IPS-NIHi11 (cell line): ENCODE data around the gene SSMEM1.
"Not testable (repeated sequence)": the region's sequence is repeated elsewhere in the genome, so short reads cannot be mapped to it uniquely, and the experiment has no call there.

ENCODE experiments used
- DNase-seq: peaks from one replicate; pipeline ENCODE4 v3.0.0; 2012; ENCODE audit warnings: mixed read lengths, low spot score

SSMEM1 gene, protein sequence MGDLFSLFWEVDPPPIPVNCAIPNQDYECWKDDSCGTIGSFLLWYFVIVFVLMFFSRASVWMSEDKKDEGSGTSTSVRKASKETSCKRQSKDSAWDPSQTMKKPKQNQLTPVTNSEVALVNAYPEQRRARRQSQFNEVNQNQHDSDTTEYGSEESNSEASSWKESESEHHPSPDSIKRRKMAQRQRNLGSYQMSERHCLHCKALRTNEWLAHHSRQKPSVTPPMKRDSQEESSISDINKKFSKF

DNA sequence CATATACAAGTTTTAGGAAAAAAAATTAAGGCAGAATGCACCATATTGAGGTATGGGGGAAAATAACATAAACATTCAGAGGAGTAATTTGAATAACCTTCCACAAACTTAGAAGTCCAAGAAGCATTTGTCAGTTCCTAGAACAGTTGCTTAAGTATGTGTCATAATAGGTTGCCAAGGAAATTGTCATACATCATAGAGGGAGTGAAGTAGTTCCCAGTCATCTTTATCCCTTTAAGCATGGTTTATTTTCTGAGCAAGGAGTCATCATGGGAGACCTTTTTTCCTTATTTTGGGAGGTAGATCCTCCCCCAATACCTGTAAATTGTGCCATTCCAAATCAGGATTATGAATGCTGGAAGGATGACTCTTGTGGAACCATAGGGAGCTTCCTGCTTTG, at the start of gene SSMEM1:
TSS of gene SSMEM1 (plus strand) at position 219 of the 400 bp plus-strand sequence. CDS start at position 270, 51 bp downstream.
- DNase-seq = no peak

DNA sequence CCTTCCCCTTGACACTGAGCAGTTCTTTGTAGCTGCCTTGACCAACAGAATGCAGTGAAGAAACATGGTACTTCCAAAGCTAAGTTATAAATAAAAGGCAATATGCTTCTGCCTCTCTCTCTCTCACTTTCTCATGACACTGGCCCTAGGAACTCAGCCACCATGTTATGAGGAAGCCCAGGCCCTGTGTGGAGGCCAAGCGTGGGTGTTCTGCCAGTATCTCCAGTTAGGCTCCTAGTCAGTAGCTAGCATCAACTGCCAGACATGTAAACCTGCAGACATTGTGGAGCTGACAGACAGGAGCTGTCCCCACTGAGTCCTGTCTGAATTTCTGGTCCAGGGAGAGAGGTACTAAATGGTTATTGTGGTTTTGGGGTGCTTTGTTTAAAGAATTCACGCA, 47.6 kb upstream of the SSMEM1 start:
- no peak for DNase-seq

DNA sequence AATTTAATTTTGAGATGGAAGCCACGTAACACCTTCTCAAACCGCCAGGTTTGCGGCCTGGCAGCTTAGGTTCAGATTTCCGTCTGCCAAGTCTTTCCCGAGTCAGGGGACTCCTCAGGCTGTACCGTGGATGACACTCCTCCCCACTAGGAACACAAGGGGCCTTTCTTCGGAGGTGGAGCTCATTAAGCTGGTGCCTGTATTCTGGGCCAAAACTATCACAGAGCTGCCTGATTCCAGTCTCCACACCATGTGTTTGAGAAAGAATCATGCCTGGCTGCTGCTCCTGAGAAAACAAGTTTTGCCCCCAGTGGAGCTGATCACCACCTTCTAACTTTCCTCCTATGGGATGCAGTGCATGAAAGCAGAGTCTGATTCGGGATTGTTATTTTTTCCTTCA, 47.2 kb upstream of the SSMEM1 start:
- no peak for DNase-seq

DNA sequence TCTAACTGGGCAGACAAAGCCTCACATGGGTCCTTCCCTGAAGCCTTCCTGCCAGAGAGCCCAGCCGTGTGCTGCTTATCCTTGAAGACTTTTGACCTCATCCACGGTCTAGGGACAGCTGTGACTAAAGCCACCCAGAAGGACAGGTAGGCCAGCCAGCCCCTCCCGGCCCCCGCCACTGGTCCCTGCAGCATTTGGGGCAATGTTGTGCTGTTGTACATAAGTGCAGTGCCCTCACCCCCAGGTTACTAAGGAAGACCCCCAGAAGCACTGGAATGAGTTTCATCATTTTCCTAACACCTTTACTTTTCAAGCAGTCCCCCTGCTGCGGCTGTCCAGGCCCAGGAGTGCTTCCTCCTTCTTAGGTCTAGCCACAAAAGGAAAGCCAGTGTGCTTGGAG, 45.5 kb upstream of the SSMEM1 start:
- no peak for DNase-seq

DNA sequence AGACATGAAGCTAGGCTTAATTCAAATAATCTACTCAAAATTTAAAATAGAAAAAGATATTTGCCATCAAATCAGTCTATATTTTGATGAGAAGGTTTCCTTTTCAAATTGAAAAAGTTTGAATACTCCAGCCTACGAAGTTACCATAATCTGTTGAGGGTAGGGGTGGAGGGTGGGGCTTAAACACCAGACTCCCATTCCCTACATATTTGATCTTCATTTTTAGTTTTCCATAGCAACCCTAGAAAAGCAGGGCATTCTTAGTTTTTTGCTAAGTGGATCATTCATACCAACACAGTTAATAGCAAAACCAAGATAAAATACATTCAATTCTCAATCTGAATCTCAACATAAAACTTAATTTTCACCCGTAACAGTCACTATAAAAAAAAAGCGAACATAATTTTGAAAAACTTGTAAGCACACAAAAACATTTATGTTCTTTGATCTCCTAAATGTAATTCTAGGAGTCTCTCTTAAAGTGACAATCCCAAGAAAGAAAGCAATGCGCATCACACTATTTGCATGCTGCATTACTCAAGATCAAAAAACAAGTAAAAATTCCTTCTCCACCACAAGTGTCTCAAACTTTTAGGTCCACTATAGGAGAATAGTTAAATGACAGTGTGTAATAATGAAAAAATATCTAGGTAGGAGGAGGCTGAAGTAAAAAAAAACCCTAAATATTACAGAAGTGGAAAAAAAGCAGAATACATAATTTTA, 33.3 kb upstream of the SSMEM1 start:
- DNase-seq = no peak

DNA sequence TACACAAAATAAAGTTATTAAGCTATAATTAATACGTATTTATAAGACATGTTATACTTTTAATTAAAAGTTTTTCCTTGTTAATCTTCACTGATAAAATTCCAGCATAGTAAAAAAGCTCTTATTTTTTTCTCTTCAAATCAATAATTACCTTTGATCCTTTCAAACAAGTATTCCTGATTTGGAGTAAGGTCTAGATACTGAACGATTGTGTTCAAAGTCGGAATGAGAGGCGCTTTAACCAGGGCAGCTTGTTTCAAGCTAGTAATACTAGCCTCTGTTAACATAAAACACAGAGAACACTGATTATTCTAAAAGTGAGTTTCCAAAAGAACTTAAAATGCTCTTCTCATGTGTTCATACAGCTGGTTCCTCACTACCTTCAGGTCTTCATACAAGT, 29.4 kb upstream of the SSMEM1 start:
- DNase-seq = no peak

DNA sequence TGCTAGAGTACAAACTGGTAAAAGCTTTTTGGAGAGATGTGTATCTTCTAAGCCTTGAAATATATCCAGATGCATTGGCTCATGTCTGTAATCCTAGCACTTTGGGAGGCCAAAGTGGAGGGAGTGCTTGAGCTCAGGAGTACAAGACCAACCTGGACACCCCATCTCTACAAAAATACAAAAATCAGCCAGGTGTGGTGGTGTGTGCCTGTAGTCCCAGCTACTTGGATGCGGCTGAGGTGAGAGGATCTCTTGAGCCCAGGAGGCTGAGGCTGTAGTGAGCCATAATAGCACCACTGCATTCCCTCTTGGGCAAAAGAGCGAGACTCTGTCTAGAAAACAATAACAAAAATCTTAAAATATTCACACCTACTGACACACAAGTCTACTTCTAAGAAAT, 28.0 kb upstream of the SSMEM1 start:
- no peak for DNase-seq

DNA sequence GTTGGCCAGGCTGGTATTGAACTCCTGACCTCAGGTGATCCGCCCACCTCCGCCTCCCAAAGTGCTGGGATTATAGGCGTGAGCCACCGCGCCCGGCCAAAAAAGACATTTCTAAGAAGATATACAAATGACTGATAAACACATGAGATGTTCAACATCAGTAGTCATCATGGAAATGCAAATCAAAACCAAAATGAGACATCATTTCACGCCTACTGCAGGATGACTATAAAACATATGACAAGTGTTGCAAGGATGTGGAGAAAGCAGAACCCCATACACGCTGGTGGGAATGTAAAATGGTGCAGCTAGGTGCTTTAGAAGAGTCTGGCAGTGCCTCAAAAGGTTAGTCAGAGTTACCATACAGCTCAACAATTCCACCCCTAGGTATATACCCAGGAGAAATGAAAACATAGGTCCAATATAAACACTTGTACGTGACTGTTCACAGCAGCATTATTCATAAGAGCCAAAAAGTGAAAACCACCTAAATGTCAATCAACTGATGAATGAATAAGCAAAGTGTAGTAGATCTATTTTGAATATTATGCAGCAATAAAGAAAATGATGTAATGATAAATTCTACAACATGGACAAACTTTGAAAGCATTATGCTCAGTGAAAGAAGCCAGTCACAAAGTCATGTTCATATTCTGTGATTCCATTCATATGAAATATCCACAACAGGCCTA, 26.9 kb upstream of the SSMEM1 start:
- DNase-seq = no peak

DNA sequence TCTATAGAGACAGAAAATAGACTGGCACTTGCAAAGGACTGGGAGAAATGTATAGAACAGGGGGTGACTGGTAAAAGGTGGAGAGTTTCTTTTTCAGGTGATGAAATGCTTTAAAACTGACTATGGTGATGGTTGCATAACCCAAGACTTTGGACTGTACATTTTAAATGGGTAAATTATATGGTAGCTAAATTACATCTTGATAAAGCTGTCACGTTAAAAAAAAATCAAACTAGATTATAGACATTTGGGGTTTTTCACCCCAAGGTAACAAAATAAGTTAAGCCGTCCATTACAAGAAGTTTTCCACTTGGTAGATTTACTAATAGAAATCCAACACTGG, 26.4 kb upstream of the SSMEM1 start:
- DNase-seq = no peak

DNA sequence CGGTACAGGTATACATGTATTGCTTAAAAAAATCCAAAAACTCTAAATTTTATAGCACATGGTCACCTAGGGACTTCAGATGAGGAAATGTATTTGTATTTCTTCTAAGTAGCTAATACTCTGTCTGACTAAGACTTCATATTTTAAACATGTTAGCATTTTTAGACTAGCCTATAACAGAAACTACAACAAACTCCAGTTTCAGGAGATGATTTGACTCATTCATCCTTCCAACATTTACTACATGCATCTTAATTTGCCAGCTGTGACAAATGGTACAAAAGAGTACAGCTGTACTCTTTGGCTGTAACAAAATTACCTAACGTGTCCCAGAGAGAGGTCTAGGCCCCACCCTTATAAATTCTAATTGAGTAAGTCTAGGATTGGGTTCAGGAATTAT, 24.7 kb upstream of the SSMEM1 start:
- no peak for DNase-seq

DNA sequence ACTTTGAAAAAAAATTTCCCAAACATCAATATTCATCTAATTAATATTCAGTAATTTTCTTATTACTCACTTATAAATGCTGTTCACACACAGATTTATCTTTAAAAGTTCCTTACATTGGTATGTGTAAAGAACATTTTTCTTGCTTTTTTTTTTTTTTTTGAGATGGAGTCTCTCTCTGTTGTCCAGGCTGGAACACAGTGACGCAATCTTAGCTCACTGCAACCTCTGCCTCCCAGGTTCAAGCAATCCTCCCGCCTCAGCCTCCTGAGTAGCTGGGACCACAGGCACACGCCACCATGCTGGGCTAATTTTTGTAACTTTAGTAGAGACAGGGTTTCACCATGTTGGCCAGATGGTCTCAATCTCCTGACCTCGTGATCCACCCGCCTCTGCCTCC, 23.3 kb upstream of the SSMEM1 start:
- not testable (repeated sequence) for DNase-seq

DNA sequence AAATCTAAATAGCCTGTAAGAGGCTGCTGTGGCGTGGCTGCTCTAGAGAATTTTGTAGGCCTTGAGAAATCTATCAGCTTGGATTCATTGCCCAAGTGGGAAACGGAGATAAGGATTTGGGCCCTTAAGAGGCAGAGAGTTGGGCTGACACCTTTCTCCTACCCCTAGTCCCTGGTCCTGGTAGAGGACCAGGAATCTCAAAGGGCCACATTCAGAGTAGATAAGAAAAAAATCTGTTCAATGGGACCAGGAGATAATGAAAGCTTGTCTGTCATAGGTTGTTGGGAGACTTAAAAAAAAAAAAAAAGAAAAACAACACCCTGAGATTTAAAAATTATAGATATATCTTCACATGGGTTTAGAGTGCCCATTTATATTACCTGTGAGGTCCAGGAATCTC, 20.3 kb upstream of the SSMEM1 start:
- DNase-seq = no peak

DNA sequence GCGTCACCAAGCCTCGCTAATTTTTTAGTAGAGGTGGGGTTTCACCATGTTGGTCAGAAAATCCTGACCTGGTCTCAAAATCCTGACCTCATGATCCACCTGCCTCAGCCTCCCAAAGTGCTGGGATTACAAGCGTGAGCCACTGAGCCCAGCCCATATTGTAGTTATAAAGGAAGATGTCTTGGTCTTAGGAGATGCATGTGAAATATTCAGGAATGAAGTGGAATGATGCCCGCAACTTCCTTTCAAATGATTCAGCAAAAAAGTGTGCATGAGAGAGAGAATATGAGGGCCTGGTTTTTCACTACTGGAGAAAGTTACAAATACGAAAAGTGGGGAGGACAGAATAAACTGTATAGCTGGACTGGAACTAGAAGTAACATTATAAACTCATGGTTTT, 18.3 kb upstream of the SSMEM1 start:
- no peak for DNase-seq

DNA sequence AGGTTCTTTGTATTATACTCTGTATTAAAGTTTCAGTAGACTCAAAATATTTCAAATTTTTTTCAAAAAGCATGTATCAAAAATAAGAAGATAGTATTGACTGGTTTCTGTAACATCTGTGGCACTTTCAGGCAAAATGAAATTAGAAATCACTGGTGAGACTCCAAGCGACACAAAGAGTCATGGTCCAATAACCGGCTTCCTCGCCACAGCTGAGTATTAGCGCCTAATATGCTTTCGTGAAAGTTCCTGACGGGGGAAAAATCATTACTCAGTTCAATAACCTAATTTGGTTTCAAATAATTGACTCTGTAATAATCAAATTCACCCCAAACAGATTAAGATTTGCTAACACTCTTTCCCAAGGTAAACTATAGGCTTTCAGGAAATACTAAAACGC, 15.9 kb upstream of the SSMEM1 start:
- DNase-seq = no peak

DNA sequence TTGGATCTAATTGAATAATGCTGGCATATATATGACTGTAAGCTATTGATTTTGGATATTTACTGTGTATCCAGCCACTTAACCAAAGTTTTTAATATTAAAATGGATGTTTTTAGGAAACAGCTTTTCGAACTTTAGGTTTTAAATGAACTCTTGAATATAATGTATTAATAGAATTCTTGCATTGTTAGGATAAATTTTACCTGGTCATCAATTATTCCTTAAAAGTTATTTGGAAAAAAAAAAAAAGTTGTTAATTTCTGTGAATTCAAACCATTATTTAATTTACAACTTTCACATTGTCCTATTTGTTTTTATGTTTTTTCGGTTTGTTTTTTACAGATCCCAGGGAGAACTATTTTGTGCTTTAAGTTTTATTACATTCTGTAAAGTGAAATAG, 12.3 kb upstream of the SSMEM1 start:
- DNase-seq = no peak

DNA sequence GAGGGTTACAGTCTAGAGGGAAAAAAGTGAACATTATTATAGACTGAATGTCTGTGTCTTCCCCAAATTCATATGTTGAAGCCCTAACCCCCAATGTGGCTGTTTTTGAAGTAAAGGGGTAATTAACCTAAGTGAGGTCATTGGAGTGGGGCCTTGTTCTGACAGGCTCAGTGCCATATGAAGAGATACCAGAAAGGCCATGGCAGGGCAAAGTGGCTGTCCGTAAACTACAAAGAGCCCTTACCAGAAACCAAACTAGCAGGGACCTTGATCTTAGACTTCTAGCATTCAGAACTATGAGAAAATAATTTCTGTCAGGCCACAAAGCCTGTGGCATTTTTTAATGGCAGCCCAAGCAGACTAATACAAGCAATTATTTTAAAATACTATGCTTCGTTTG, 11.2 kb upstream of the SSMEM1 start:
- no peak for DNase-seq

DNA sequence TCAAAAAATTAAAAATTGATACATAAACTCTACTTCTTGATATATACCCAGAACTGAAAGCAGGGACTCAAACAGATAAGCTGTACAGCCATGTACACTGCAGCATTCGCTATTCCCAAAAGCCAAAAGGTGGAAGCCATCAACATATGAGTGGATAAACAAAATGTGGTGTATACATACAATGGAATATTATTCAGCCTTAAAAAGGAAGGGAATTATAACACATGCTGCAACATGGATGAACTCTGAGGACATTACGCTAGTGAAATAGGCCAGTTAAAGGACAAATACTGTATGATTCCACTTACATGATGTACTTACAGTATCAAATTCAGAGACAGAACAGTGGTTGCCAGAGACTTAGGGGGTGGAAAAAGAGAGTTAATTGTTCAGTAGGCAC, 10.6 kb upstream of the SSMEM1 start:
- DNase-seq = no peak

DNA sequence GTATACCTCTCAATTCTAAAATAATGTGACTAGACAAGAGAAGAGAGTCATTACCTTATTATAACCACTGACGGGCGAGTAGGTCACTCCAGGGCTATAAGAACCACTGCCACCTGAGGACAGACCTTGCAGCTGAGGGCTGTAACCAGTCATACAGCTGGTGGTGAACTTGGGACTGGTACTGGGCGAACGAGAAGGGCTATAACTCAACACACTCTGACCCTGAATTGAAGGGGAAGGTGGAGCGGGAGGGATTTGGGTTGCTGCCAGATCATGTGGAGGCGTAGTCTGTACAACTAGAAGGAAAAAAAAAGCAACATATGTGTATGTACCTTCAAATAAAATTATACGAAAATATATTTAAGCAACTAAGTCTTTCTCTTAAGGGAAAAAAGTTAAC, 5.9 kb upstream of the SSMEM1 start:
- DNase-seq = no peak

DNA sequence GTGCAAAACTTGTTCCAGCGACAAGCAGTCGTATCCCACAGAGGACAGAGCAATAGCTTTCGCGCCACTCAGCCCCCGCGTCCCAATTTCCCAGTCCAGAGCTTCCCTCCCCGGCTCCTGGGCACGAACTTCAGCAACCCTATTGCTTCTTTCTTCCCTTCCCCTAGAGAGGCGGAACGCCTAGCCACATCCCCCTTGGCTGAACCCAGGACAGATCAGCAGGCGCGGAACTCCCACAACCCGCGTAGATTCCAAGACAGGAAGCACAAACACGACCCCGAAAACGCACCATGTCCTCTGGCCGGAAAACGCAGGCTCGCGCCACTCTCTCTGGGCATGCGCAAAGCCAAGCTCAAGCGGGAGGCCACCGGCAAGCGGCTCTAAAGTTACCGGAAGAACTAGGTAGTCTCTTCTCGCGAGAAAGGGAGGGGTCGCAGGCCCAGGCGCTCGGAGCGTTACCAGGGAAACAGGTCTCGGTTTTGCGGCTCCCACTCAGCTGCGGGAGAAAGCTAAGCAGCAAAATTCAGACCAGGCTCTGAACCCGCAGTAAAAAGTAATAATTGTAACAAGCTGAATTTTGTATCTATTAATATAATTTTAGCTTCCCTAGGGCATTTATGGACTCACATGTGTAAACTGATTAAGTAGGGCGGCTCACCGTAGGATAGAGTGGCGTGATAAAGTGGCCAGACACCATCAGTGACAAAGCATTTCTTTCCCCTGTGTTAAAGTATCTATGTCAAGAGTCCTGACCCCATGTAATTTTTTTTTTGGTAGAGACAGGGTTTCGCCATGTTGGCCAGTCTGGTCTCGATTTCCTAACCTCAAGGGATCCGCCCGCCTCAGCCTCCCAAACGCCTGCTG, 2.3 kb upstream of the SSMEM1 start, which contains the start of gene TMEM209:
TSS of gene TMEM209 (minus strand) at position 323 of the 864 bp plus-strand sequence. CDS start at position 292, 31 bp downstream.
- DNase-seq = peak; percentile 98

DNA sequence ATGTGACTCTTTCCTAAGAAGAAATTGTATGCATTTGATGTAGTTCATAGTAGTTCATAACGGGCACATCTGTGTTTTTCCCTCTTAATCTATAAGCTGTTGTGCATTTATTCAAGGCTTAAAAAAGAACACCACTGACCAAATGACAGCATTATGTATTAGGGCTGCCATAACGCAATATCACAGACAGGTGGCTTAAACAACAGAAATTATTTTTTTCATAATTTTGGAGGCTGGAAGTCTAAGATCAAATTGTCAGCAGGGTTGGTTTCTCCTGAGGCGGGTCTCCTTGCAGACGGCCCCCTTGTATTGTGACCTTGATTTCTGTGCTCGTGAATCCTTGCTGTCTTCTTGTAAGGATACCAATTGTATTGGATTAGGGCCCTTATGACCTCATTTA, 627 bp upstream of the SSMEM1 start:
- DNase-seq = no peak

DNA sequence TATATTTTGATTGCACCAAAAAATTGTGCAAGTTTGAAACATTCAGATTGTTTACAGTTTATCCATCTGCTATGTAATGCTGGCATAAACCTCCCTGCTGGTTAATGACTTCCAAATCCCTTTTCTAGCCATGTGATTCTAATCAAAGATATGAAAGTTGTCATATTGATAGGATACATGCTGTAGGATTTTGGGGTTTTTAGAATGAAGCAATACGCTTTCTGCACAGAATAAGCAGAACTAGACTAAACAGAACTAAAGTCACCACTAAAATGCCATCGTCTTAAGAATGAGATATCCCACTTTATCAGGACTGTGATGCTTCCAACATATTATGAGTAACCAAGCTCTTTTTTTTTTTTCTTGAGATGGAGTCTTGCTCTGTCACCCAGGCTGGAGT, 856 bp downstream of the SSMEM1 start:
- DNase-seq = no peak

DNA sequence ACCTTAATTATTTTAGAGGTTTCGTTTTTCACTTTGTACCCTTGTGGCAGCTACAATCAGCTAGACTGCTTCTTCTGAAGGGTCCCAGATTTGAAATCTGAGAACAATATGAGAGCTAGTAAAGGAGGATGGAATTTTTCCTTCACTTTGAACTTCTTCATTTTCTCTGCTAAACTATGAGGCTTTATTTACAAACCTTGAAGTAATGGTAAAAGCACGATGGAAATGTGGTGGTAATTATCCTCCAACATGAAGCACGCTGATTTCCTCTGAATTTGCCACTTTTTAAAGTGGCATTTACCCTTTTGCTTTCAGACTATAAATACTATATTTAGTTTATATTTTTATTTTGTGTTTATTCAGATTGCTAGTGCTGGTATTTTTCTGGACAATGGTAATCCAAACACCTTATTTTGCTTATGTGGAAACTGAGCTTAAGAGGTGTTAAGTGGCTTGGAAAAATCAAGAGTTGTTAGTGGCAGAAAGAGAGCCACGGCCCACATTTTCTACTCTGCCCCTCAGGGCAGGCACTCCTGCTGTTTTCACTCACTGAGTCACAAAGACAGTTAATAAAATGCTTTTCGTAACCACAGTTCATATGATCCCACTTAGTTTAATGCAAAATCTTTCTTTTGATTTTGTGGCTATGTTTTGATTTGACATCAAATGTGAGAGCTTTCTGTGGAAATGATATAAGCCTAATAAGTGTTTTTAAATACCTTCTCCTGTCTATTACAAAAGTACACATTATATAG, 2.7 kb downstream of the SSMEM1 start:
- no peak for DNase-seq
